KMS-11 (cell line): ENCODE data around the gene DDX20.

Source experiments
- H2AFZ ChIP-seq: fragments of 200-600 bp; sonication (generic); 2 replicates; pipeline ENCODE4 v1.6.1; 2016; ENCODE audit warnings: antibody characterized with exemption, mixed run types, low read depth
- H3K27ac ChIP-seq: fragments of 200-600 bp; sonication (generic); 2 replicates; pipeline ENCODE4 v1.6.1; 2016; ENCODE audit warnings: mild to moderate bottlenecking, mixed run types
- H3K27me3 ChIP-seq: fragments of 200-600 bp; sonication (generic); 2 replicates; pipeline ENCODE4 v1.6.1; 2017; ENCODE audit warnings: mild to moderate bottlenecking, low read depth, mixed run types, moderate library complexity; ENCODE audit not compliant: insufficient read depth
- H3K36me3 ChIP-seq: fragments of 200-600 bp; sonication (generic); 2 replicates; pipeline ENCODE4 v1.6.1; 2017; ENCODE audit warnings: mild to moderate bottlenecking, mixed run types; ENCODE audit not compliant: insufficient read depth
- H3K4me1 ChIP-seq: fragments of 200-600 bp; sonication (generic); 2 replicates; pipeline ENCODE4 v1.6.1; 2016; ENCODE audit warnings: mild to moderate bottlenecking, low read depth, mixed run types; ENCODE audit not compliant: poor library complexity, severe bottlenecking
- H3K4me2 ChIP-seq: fragments of 200-600 bp; sonication (generic); 2 replicates; pipeline ENCODE4 v1.7.0; 2016; ENCODE audit warnings: mild to moderate bottlenecking, mixed run types
- H3K4me3 ChIP-seq: fragments of 200-600 bp; sonication (generic); IDR thresholded peaks from 2 replicates; pipeline ENCODE4 v1.6.1; 2017; ENCODE audit warnings: low read depth, low read length, mixed read lengths; ENCODE audit not compliant: insufficient read depth
- H3K79me2 ChIP-seq: fragments of 200-600 bp; sonication (generic); 2 replicates; pipeline ENCODE4 v1.6.1; 2016; ENCODE audit warnings: low read depth, mixed run types; ENCODE audit not compliant: insufficient read depth
- H3K9ac ChIP-seq: fragments of 200-600 bp; sonication (generic); 2 replicates; pipeline ENCODE4 v1.6.1; 2016; ENCODE audit warnings: mild to moderate bottlenecking, mixed run types
- H4K20me1 ChIP-seq: fragments of 200-600 bp; sonication (generic); 2 replicates; pipeline ENCODE4 v1.6.1; 2016; ENCODE audit warnings: mild to moderate bottlenecking, mixed run types; ENCODE audit not compliant: insufficient read depth
- CTCF ChIP-seq: fragments of 200-600 bp; sonication (generic); conservative IDR thresholded peaks from 2 replicates; pipeline ENCODE4 v1.6.1; 2017; ENCODE audit warnings: low read depth, mild to moderate bottlenecking, antibody characterized with exemption, low read length, moderate library complexity, mixed read lengths

DDX20 gene

GRCh38 chr1:111725192-111725591 is 30.5 kb upstream of the DDX20 start:
- Histone ChIP-seq H3K9ac (no peak overlapping the region), H3K36me3 (no peaks in the 10 kb centered on the region), H2AFZ (no peak overlapping the region), H3K4me1 (no peaks in the 10 kb centered on the region), H3K4me3 (no peak overlapping the region), H3K4me2 (no peak overlapping the region), H3K79me2 (no peaks in the 10 kb centered on the region), H4K20me1 (no peaks in the 10 kb centered on the region), H3K27me3 (no peaks in the 10 kb centered on the region), H3K27ac (no peak overlapping the region)
- no peak for TF ChIP-seq CTCF

DNA sequence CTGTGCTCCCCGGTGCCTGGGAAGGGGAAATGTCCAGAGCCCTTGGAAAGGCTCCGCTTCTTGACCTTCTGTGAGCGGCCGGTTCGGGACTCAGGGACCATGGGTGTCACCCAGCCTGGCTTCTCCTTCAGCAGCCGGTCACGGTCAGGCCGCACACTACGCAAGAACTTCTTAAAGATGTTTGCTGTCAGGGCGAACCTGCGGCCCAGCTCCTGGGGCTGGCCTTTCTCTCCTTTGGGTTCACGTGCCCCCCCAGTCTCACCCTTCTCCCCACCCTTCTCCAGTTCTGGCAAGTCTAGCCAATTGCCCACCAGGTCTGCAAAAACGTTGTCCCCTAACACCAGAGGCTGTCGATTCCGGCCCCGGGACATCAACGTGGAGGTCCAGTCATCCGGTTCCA is 28.6 kb upstream of the DDX20 start:
- H3K4me1 ChIP-seq = no peaks in the 10 kb centered on the region
- H4K20me1 ChIP-seq = no peaks in the 10 kb centered on the region
- H3K36me3 ChIP-seq = no peaks in the 10 kb centered on the region
- no peak overlapping the region for H3K4me3 ChIP-seq
- TF ChIP-seq CTCF = no peak
- H3K27me3 ChIP-seq = no peaks in the 10 kb centered on the region
- H3K79me2 ChIP-seq = no peaks in the 10 kb centered on the region
- H3K27ac ChIP-seq = no peak overlapping the region
- H3K4me2 ChIP-seq = no peak overlapping the region
- H3K9ac ChIP-seq = no peak overlapping the region
- H2AFZ ChIP-seq = no peak overlapping the region

GRCh38 chr1:111729271-111729921 is 26.3 kb upstream of the DDX20 start:
- H4K20me1 ChIP-seq = no peaks in the 10 kb centered on the region
- no peaks in the 10 kb centered on the region for H3K79me2 ChIP-seq
- H3K4me1 ChIP-seq = no peaks in the 10 kb centered on the region
- H3K36me3 ChIP-seq = no peaks in the 10 kb centered on the region
- H3K27ac ChIP-seq = no peak overlapping the region
- H3K4me2 ChIP-seq = no peak overlapping the region
- no peak overlapping the region for H2AFZ ChIP-seq
- no peak for TF ChIP-seq CTCF
- H3K9ac ChIP-seq = no peak overlapping the region
- H3K4me3 ChIP-seq = no peak overlapping the region
- no peaks in the 10 kb centered on the region for H3K27me3 ChIP-seq

GRCh38 chr1:111729946-111730681 is 25.6 kb upstream of the DDX20 start:
- Histone ChIP-seq H3K4me3 (no peak overlapping the region), H3K4me1 (no peaks in the 10 kb centered on the region), H3K79me2 (no peaks in the 10 kb centered on the region), H3K4me2 (no peak overlapping the region), H3K36me3 (no peaks in the 10 kb centered on the region), H4K20me1 (no peaks in the 10 kb centered on the region), H3K27ac (no peak overlapping the region), H3K27me3 (no peaks in the 10 kb centered on the region), H3K9ac (no peak overlapping the region), H2AFZ (no peak overlapping the region)
- no peak for TF ChIP-seq CTCF
